ENCODE results near the gene OR10H5. TPM values are rescaled to one million over a fixed set of nuclear protein-coding genes. Genes with fewer than 3 reads are reported as not detected.
A peak's percentile ranks its signal among the peaks of the same experiment; 100 is the strongest.

OR10H5 gene
- polyA plus RNA-seq, 2 of the 4 experiments (the other 2 are of a cell fraction): not detected

- WGBS (ENCODE audit: missing lambda C conversion rate): 5% methylated on average over 5 of the region's 6 CpGs
- peak in 1 of 2 experiments; percentile 36 for DNase-seq (ENCODE audit: low read depth in 1 of 2, low spot score in 1 of 2)
- H3K4me3 ChIP-seq: no peak overlapping the region
- peak; percentile 54 to 71; a peak in 4 of 6 replicates for ATAC-seq
- no peaks in the 10 kb centered on the region for H3K9me3 ChIP-seq
- ChIA-PET POLR2A (no interaction called here), CTCF (interaction anchor here (1.3 kb wide), 1 partner anchor 57 kb away, joined by 3 read pairs; no protein-coding TSS in a partner anchor)
- no peaks in the 10 kb centered on the region for H3K4me1 ChIP-seq
- no peak overlapping the region for H3K27ac ChIP-seq
- H3K4me2 ChIP-seq: no peak overlapping the region
- FAIRE-seq: no peak
- no peak for TF ChIP-seq HMGXB4 (CRISPR knock-in tag; IDR thresholded peaks at IDR 0.05; ENCODE audit: borderline replicate concordance)
- TF ChIP-seq RAD21 (conservative IDR thresholded peaks at IDR 0.05 in 1 of 2, IDR thresholded peaks at IDR 0.05 in 1 of 2): peak; percentile 29 to 48; a peak in 3 of 5 replicates
- TF ChIP-seq CTCF (IDR thresholded peaks at IDR 0.05): peak; percentile 21; the same call in 1 of the 3 replicates
- TF ChIP-seq, protein P1, sequence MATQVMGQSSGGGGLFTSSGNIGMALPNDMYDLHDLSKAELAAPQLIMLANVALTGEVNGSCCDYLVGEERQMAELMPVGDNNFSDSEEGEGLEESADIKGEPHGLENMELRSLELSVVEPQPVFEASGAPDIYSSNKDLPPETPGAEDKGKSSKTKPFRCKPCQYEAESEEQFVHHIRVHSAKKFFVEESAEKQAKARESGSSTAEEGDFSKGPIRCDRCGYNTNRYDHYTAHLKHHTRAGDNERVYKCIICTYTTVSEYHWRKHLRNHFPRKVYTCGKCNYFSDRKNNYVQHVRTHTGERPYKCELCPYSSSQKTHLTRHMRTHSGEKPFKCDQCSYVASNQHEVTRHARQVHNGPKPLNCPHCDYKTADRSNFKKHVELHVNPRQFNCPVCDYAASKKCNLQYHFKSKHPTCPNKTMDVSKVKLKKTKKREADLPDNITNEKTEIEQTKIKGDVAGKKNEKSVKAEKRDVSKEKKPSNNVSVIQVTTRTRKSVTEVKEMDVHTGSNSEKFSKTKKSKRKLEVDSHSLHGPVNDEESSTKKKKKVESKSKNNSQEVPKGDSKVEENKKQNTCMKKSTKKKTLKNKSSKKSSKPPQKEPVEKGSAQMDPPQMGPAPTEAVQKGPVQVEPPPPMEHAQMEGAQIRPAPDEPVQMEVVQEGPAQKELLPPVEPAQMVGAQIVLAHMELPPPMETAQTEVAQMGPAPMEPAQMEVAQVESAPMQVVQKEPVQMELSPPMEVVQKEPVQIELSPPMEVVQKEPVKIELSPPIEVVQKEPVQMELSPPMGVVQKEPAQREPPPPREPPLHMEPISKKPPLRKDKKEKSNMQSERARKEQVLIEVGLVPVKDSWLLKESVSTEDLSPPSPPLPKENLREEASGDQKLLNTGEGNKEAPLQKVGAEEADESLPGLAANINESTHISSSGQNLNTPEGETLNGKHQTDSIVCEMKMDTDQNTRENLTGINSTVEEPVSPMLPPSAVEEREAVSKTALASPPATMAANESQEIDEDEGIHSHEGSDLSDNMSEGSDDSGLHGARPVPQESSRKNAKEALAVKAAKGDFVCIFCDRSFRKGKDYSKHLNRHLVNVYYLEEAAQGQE (IDR thresholded peaks at IDR 0.05): no peak
- TF ChIP-seq NR3C1 (IDR thresholded peaks at IDR 0.05): no peak
- no peak for TF ChIP-seq CEBPB (IDR thresholded peaks at IDR 0.05)
- TF ChIP-seq TP53 (CRISPR knock-in tag; IDR thresholded peaks at IDR 0.05): no peak
- TF ChIP-seq HOXA7 (CRISPR knock-in tag; IDR thresholded peaks at IDR 0.05): no peak
- no peak for TF ChIP-seq PHF8 (IDR thresholded peaks at IDR 0.05; ENCODE audit: borderline replicate concordance, low read depth)
- no peak for TF ChIP-seq HDAC2 (IDR thresholded peaks at IDR 0.05)
- no peak for TF ChIP-seq RNF2 (IDR thresholded peaks at IDR 0.05; ENCODE audit: borderline replicate concordance, low read depth)
- TF ChIP-seq MAZ (IDR thresholded peaks at IDR 0.05; ENCODE audit: borderline replicate concordance, low read depth, low read length): no peak
- TF ChIP-seq SMC3 (IDR thresholded peaks at IDR 0.05): 0 out of 3 replicates have a peak, but pooled peaks have one; percentile 7
- no peak for TF ChIP-seq ZFP36 (IDR thresholded peaks at IDR 0.05; ENCODE audit: borderline replicate concordance, partially characterized antibody)
Measured at GRCh38 chr19:15812060-15812722, 24.7 kb downstream of the OR10H5 start.

DNA sequence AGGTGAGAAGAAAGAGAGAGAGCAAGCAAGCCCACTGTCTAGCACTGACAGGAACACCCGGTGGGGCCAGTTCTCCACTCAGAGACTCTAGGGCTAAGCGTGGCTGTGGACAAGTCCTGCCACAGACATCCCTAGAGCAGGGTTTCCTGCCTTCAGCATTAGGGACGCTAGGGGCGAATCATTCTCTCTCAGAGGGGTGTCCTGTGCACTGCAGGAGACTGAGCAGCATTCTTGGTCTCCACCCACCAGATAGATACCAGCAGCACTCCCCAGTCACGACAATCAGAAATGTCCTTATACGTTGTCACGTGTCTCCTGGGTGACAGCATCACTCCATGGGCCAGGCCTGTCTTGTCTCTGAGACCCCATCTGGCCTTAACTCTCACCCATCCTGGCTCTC is 26.5 kb downstream of the OR10H5 start:
- DNase-seq (ENCODE audit: low read depth in 1 of 2, low spot score in 1 of 2): no peak
- CTCF ChIA-PET: no interaction called here

More for the DNA sequence above, 26.5 kb downstream of the OR10H5 start:
- no peak for TF ChIP-seq EP300 (IDR thresholded peaks at IDR 0.05)
- TF ChIP-seq PBX3 (IDR thresholded peaks at IDR 0.05): no peak
- no peak for TF ChIP-seq NPAS2 (CRISPR knock-in tag; IDR thresholded peaks at IDR 0.05; ENCODE audit: borderline replicate concordance)
- no peak for TF ChIP-seq GATA3 (IDR thresholded peaks at IDR 0.05; ENCODE audit: borderline replicate concordance)
- TF ChIP-seq MAFK (IDR thresholded peaks at IDR 0.05; ENCODE audit: partially characterized antibody): no peak
- TF ChIP-seq KDM1A (IDR thresholded peaks at IDR 0.05; ENCODE audit: low read depth): no peak
- no peak for TF ChIP-seq NR3C1 (IDR thresholded peaks at IDR 0.05)
- TF ChIP-seq RAD21 (conservative IDR thresholded peaks at IDR 0.05 in 1 of 2, IDR thresholded peaks at IDR 0.05 in 1 of 2): no peak
- TF ChIP-seq RCOR1 (IDR thresholded peaks at IDR 0.05; ENCODE audit: low read depth, low read length): no peak
- Histone ChIP-seq H3K4me2 (no peak overlapping the region), H3K4me1 (no peaks in the 10 kb centered on the region), H3K27ac (no peak overlapping the region), H3K9me3 (no peaks in the 10 kb centered on the region), H3K4me3 (no peak overlapping the region)
- POLR2A ChIA-PET: no interaction called here
- ATAC-seq (peak; percentile 42 to 55; a peak in 2 of 6 replicates), FAIRE-seq (no peak)
- 16% methylated on average over 7 of the region's 7 CpGs for WGBS (ENCODE audit: missing lambda C conversion rate)
